Keratinocyte (primary cell): ENCODE data around the gene G3BP1. TPM values are rescaled to one million over a fixed set of nuclear protein-coding genes. Genes with fewer than 3 reads are reported as not detected.

Experiments
- DNase-seq: peaks from one replicate; pipeline ENCODE4 v3.0.0-alpha.2; 2011; ENCODE audit warnings: low read depth, missing footprints, low spot score
- FAIRE-seq: peaks from 2 replicates; lab custom pipeline; 2011; peaks lifted over from hg19 to GRCh38; lab: Jason Lieb, UNC
- H2AFZ ChIP-seq: 2 replicates; pipeline ENCODE4 v1.6.0; 2012; ENCODE audit warnings: low read length, control low read depth, inconsistent platforms; ENCODE audit not compliant: control insufficient read depth
- H3K27ac ChIP-seq: 2 replicates; pipeline ENCODE4 v1.5.1; 2011; ENCODE audit warnings: low read length; ENCODE audit not compliant: control insufficient read depth, insufficient read depth
- H3K27me3 ChIP-seq: 3 replicates; pipeline ENCODE4 v1.6.0; 2011; ENCODE audit warnings: low read length; ENCODE audit not compliant: control insufficient read depth, insufficient read depth; ENCODE audit errors: extremely low read depth
- H3K36me3 ChIP-seq, 2 experiments: 2 replicates in 1 of 2; 3 replicates in 1 of 2; pipeline ENCODE4 v1.5.1; 2011; ENCODE audit warnings: low read length in 2 of 2, mild to moderate bottlenecking in 1 of 2; ENCODE audit not compliant: control insufficient read depth in 2 of 2, insufficient read depth in 2 of 2; ENCODE audit errors: extremely low read depth in 1 of 2
- H3K4me1 ChIP-seq: 3 replicates; pipeline ENCODE4 v1.5.1; 2011; ENCODE audit warnings: low read length; ENCODE audit not compliant: control insufficient read depth, insufficient read depth; ENCODE audit errors: extremely low read depth
- H3K4me2 ChIP-seq: 3 replicates; pipeline ENCODE4 v1.6.0; 2011; ENCODE audit warnings: low read depth, low read length; ENCODE audit not compliant: control insufficient read depth, insufficient read depth; ENCODE audit errors: extremely low read depth
- H3K4me3 ChIP-seq, 3 experiments: fragments of 200-600 bp in 1 of 3; sonication (generic) in 1 of 3; 2 replicates in 2 of 3; 3 replicates in 1 of 3; pipeline ENCODE4 v1.5.1; 2011 to 2016; ENCODE audit warnings: low read length in 3 of 3, mild to moderate bottlenecking in 3 of 3, control low read depth in 2 of 3, inconsistent platforms in 1 of 3, low read depth in 1 of 3, mixed read lengths in 1 of 3, mixed run types in 1 of 3, moderate library complexity in 1 of 3; ENCODE audit not compliant: control insufficient read depth in 2 of 3, insufficient read depth in 2 of 3; ENCODE audit errors: extremely low read depth in 1 of 3
- H3K79me2 ChIP-seq: 2 replicates; pipeline ENCODE4 v1.6.0; 2012; ENCODE audit warnings: low read length; ENCODE audit not compliant: control insufficient read depth, insufficient read depth
- H3K9ac ChIP-seq: 3 replicates; pipeline ENCODE4 v1.6.0; 2011; ENCODE audit warnings: low read length; ENCODE audit not compliant: control insufficient read depth, insufficient read depth; ENCODE audit errors: extremely low read depth
- H3K9me1 ChIP-seq: 3 replicates; pipeline ENCODE4 v1.6.0; 2011; ENCODE audit warnings: low read length; ENCODE audit not compliant: control insufficient read depth, insufficient read depth; ENCODE audit errors: extremely low read depth
- H3K9me3 ChIP-seq: 2 replicates; pipeline ENCODE4 v1.5.1; 2012; ENCODE audit warnings: low read depth, low read length; ENCODE audit not compliant: control insufficient read depth
- H4K20me1 ChIP-seq: 3 replicates; pipeline ENCODE4 v1.6.0; 2011; ENCODE audit warnings: low read length; ENCODE audit not compliant: control insufficient read depth, insufficient read depth; ENCODE audit errors: extremely low read depth
- EZH2 ChIP-seq: IDR thresholded peaks from one replicate; pipeline ENCODE4 v1.6.1; 2012; ENCODE audit warnings: inconsistent platforms, mild to moderate bottlenecking, low read length, moderate library complexity
- dilution Hi-C: fragments of 300-500 bp; cut with MboI; formaldehyde crosslinking; loops from one replicate; pipeline ENCODE4 v1.7.0; 2020; ENCODE audit warnings: low sequenced_read_pairs; ENCODE audit not compliant: extremely low pct_ligation_motif_present
- polyA plus RNA-seq, 5 experiments: library from polyadenylated mRNA; depleted of rRNA in 3 of 5; stranded (reverse) in 3 of 5; stranded (forward) in 1 of 5; unstranded in 1 of 5; fragments of >200 nt; gene quantifications; 1 replicate in 1 of 5; 2 replicates in 3 of 5; 3 replicates in 1 of 5; pipeline versions ENCODE4 v1.2.1 to v1.2.3, GENCODE V29; 2011 to 2012; ENCODE audit warnings: missing spikeins in 2 of 5, low read depth in 1 of 5, low replicate concordance in 1 of 5
- TF ChIP-seq, protein P1 (sequence below), 3 experiments: IDR thresholded peaks in 1 of 3; conservative IDR thresholded peaks in 1 of 3; optimal IDR thresholded peaks in 1 of 3; 2 replicates in 2 of 3; 3 replicates in 1 of 3; pipeline versions ENCODE3 to v1.5.1; 2011; ENCODE audit warnings: low read length in 3 of 3, mild to moderate bottlenecking in 3 of 3, moderate library complexity in 2 of 3, control low read depth in 1 of 3, inconsistent platforms in 1 of 3; ENCODE audit not compliant: insufficient read depth in 2 of 3; ENCODE audit errors: extremely low read depth in 1 of 3

G3BP1 gene
- polyA plus RNA-seq, 1 donor (not counting 4 experiments of a cell fraction or from before 2014, with no cell fraction given), result 137 TPM

DNA sequence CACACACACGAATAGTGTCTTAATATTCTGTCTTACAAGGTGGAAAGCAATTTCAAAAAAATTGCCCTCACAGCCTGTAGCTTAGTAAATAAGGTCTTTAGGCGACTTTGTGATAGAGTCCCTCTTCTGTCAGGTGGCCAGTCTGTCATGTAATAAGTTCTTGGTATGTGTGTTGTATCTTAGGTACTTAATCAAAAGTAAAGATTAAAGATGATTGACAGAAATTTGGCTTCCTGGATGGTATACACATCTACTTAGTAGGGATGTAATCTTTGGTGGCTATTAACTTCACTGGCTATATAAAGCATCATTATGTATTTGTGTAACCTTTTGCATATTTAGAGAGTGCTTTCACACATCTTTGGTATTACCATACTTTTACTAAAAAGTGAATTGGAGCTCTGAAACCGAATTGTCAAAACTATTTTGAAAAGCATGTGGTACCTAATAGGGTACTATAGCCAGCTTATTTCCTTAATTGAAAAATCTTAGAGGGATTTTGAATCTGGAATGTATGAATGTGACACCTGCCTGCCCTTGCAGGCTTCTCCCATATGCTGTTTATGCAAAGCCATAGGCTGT lies 3.4 kb downstream of the G3BP1 start:
- dilution Hi-C loops, result no loop called here
- H3K4me1 ChIP-seq, result peaks cover 22% of the 10 kb centered on the region
- H4K20me1 ChIP-seq, result peaks cover 58% of the 10 kb centered on the region
- peaks cover under 1% of the 10 kb centered on the region for H3K9me1 ChIP-seq
- no peak for FAIRE-seq
- peaks cover 2 to 21% of the 10 kb centered on the region in 2 experiments for H3K36me3 ChIP-seq
- no peak overlapping the region for H2AFZ ChIP-seq
- H3K4me3 ChIP-seq, result peak overlapping the region in 2 of 3 experiments; percentile 99
- H3K27me3 ChIP-seq, result no peaks in the 10 kb centered on the region
- TF ChIP-seq, protein P1, sequence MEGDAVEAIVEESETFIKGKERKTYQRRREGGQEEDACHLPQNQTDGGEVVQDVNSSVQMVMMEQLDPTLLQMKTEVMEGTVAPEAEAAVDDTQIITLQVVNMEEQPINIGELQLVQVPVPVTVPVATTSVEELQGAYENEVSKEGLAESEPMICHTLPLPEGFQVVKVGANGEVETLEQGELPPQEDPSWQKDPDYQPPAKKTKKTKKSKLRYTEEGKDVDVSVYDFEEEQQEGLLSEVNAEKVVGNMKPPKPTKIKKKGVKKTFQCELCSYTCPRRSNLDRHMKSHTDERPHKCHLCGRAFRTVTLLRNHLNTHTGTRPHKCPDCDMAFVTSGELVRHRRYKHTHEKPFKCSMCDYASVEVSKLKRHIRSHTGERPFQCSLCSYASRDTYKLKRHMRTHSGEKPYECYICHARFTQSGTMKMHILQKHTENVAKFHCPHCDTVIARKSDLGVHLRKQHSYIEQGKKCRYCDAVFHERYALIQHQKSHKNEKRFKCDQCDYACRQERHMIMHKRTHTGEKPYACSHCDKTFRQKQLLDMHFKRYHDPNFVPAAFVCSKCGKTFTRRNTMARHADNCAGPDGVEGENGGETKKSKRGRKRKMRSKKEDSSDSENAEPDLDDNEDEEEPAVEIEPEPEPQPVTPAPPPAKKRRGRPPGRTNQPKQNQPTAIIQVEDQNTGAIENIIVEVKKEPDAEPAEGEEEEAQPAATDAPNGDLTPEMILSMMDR (optimal IDR thresholded peaks at IDR 0.05 in 1 of 3, IDR thresholded peaks at IDR 0.05 in 1 of 3, conservative IDR thresholded peaks at IDR 0.05 in 1 of 3; ENCODE audit: extremely low read depth in 1 of 3, insufficient read depth in 2 of 3, low read length in 3 of 3), result no peak
- TF ChIP-seq EZH2, result no peak
- H3K4me2 ChIP-seq, result peak overlapping the region; percentile 85
- H3K9ac ChIP-seq, result peak overlapping the region; percentile 22
- H3K79me2 ChIP-seq, result peaks cover 85% of the 10 kb centered on the region
- DNase-seq, result no peak
- H3K27ac ChIP-seq, result no peak overlapping the region
- H3K9me3 ChIP-seq, result no peaks in the 10 kb centered on the region

DNA sequence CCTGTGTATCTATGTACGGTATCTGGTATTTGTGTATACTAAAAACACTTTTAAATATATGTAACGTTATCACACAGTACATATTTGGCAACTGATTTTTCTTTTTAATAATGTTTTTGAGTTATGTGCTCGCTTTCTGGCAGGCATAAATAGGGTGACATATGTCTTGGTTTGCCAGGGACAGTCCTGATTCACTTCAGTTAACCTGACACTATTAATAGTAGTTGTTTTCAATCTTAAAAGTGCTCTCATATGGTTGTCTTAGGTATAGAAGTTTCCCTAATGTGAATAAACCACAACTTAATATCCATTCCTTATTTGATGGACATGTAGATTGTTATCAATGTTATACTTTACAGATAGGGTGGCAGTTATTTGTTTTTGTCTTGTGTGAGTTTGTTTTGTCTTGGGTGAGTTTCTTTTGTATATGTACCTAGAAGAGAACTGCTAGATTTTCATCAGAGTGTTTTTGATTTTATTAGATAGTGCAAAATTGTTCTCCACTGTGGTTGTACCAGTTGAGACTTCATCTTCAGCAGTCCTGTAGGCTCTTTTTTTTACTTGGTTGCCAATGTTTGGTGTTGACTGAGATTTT lies 7.9 kb downstream of the G3BP1 start:
- TF ChIP-seq EZH2, result no peak
- TF ChIP-seq, protein P1 (optimal IDR thresholded peaks at IDR 0.05 in 1 of 3, IDR thresholded peaks at IDR 0.05 in 1 of 3, conservative IDR thresholded peaks at IDR 0.05 in 1 of 3; ENCODE audit: extremely low read depth in 1 of 3, insufficient read depth in 2 of 3, low read length in 3 of 3), result no peak
- Histone ChIP-seq H3K27me3 (no peaks in the 10 kb centered on the region), H3K27ac (no peak overlapping the region), H3K79me2 (peaks cover 100% of the 10 kb centered on the region), H3K4me3 (no peak overlapping the region), H3K9me3 (no peaks in the 10 kb centered on the region), H3K4me2 (no peak overlapping the region), H3K9ac (no peak overlapping the region), H2AFZ (no peak overlapping the region), H3K4me1 (peaks cover 13% of the 10 kb centered on the region), H4K20me1 (peaks cover 62% of the 10 kb centered on the region), H3K36me3 (peaks cover 2 to 14% of the 10 kb centered on the region in 2 experiments), H3K9me1 (peaks cover 5% of the 10 kb centered on the region)
- dilution Hi-C loops, result no loop called here
- no peak for FAIRE-seq
- DNase-seq, result no peak
